GM12878 (cell line): ENCODE data around the gene RAP1GAP2. TPM values are rescaled to one million over a fixed set of nuclear protein-coding genes. Genes with fewer than 3 reads are reported as not detected.

Experiments
- ATAC-seq: fragments of 200-7000 bp; cut with Tn5 transposase; 3 replicates; pipeline ENCODE4 v1.9.1; 2020; ENCODE audit warnings: mild to moderate bottlenecking, moderate library complexity
- BruUV-seq: library from RNA; stranded (reverse); fragments of 400-500 nt; replicated peaks from 2 replicates; lab custom pipeline; 2021; lab: Mats Ljungman, UMichigan
- CTCF ChIA-PET: fragments of 300-600 bp; sonication (Branson Sonifier 250); formaldehyde crosslinking; extraction: SDS; loops from one replicate; lab custom pipeline; 2021; ENCODE audit warnings: inconsistent platforms; lab: Yijun Ruan, JAX
- POLR2A ChIA-PET: fragments of 350-600 bp; formaldehyde crosslinking; extraction: SDS; loops from one replicate; lab custom pipeline; 2021; ENCODE audit warnings: inconsistent platforms; lab: Charles Lee
- RAD21 ChIA-PET: fragments of 300-600 bp; sonication (Branson Sonifier 250); formaldehyde crosslinking; loops from one replicate; lab custom pipeline; 2023; ENCODE audit warnings: antibody characterized with exemption; ENCODE audit not compliant: unreplicated experiment; lab: Charles Lee
- SMC1A ChIA-PET: fragments of 300-600 bp; sonication (Branson Sonifier 250); formaldehyde crosslinking; loops from one replicate; lab custom pipeline; 2023; ENCODE audit not compliant: unreplicated experiment, uncharacterized antibody; lab: Charles Lee
- DNase-seq: peaks from one replicate; pipeline ENCODE4 v3.0.0-alpha.2; 2011; ENCODE audit warnings: low read depth, low spot score
- FAIRE-seq: peaks from 3 replicates; lab custom pipeline; 2011; peaks lifted over from hg19 to GRCh38; lab: Jason Lieb, UNC
- H2AFZ ChIP-seq: 2 replicates; pipeline ENCODE4 v1.6.0; 2011; ENCODE audit warnings: low read depth, low read length, control low read depth; ENCODE audit not compliant: control insufficient read depth
- H3K27ac ChIP-seq: 2 replicates; pipeline ENCODE4 v1.5.1; 2011; ENCODE audit warnings: control low read depth; ENCODE audit not compliant: control insufficient read depth, insufficient read depth
- H3K27me3 ChIP-seq, 2 experiments: replicated peaks in 1 of 2; 2 replicates each; pipeline versions ENCODE4 v1.6.0 to v1.6.1; 2011; ENCODE audit warnings: low read length in 1 of 2; ENCODE audit not compliant: control insufficient read depth in 2 of 2, insufficient read depth in 2 of 2
- H3K36me3 ChIP-seq, 2 experiments: 2 replicates each; pipeline ENCODE4 v1.5.1; 2011; ENCODE audit warnings: low read length in 1 of 2; ENCODE audit not compliant: control insufficient read depth in 2 of 2, insufficient read depth in 2 of 2
- H3K4me1 ChIP-seq: 2 replicates; pipeline ENCODE4 v1.6.1; 2011; ENCODE audit warnings: mild to moderate bottlenecking, low read length, moderate library complexity, mixed read lengths; ENCODE audit not compliant: control insufficient read depth, insufficient read depth
- H3K4me2 ChIP-seq: 2 replicates; pipeline ENCODE4 v1.6.0; 2011; ENCODE audit warnings: control low read depth; ENCODE audit not compliant: control insufficient read depth, insufficient read depth
- H3K4me3 ChIP-seq: fragments of 200-600 bp; sonication (generic); 2 replicates; pipeline ENCODE4 v1.5.1; 2016
- H3K79me2 ChIP-seq: 2 replicates; pipeline ENCODE4 v1.6.0; 2011; ENCODE audit warnings: low read length; ENCODE audit not compliant: control insufficient read depth, insufficient read depth
- H3K9ac ChIP-seq: 2 replicates; pipeline ENCODE4 v1.8.0; 2011; ENCODE audit warnings: low read length, control low read depth, mixed read lengths; ENCODE audit not compliant: control insufficient read depth, insufficient read depth
- H3K9me3 ChIP-seq: replicated peaks from 3 replicates; pipeline ENCODE4 v1.5.1; 2011; ENCODE audit warnings: mild to moderate bottlenecking, low read length; ENCODE audit not compliant: control insufficient read depth, insufficient read depth
- H4K20me1 ChIP-seq: 2 replicates; pipeline ENCODE4 v1.6.0; 2011; ENCODE audit not compliant: control insufficient read depth, insufficient read depth
- ATF7 ChIP-seq: fragments of 450-650 bp; IDR thresholded peaks from 2 replicates; pipeline ENCODE4 v1.6.1; 2016; ENCODE audit warnings: low read depth, mild to moderate bottlenecking
- BCL11A ChIP-seq: IDR thresholded peaks from 2 replicates; pipeline ENCODE4 v1.6.1; 2011; ENCODE audit warnings: low read depth, low read length
- EED ChIP-seq: sonication (generic); IDR thresholded peaks from 2 replicates; pipeline ENCODE4 v1.6.1; 2016; ENCODE audit warnings: antibody characterized with exemption, low read depth
- EP300 ChIP-seq, 2 experiments: fragments of 150-350 bp in 1 of 2; IDR thresholded peaks; 2 replicates each; pipeline ENCODE4 v1.6.1; 2011 to 2012; ENCODE audit warnings: low read depth in 2 of 2, low read length in 2 of 2, borderline replicate concordance in 1 of 2, improper control_type of control experiment in 1 of 2, inconsistent platforms in 1 of 2; ENCODE audit not compliant: control insufficient read depth in 1 of 2
- SMARCA5 ChIP-seq: fragments of 450-650 bp; IDR thresholded peaks from 2 replicates; pipeline ENCODE4 v1.6.1; 2017; ENCODE audit warnings: mild to moderate bottlenecking
- SUZ12 ChIP-seq: fragments of 200-600 bp; sonication (generic); IDR thresholded peaks from one replicate; pipeline ENCODE4 v1.6.1; 2018; ENCODE audit warnings: antibody characterized with exemption, mild to moderate bottlenecking; ENCODE audit not compliant: unreplicated experiment
- WGBS: methylation state at CpG from one replicate; pipeline ENCODE4 v1.1.6; 2016; ENCODE audit warnings: low lambda C conversion rate; ENCODE audit not compliant: insufficient replicate concordance, insufficient coverage; ENCODE audit errors: missing lambda C conversion rate; 5-methylcytosine and 5-hydroxymethylcytosine counted together
- in situ Hi-C: fragments of 300-500 bp; cut with MboI; formaldehyde crosslinking; loops from 9 replicates; pipeline ENCODE4 v1.14.3; 2018; ENCODE audit warnings: mixed read lengths
- intact Hi-C: fragments of 100-400 bp; cut with micrococcal nuclease; formaldehyde crosslinking; loops from one replicate; pipeline ENCODE4 v1.14.2; 2022; ENCODE audit not compliant: unreplicated experiment
- polyA plus RNA-seq, 11 experiments: library from polyadenylated mRNA; depleted of rRNA in 4 of 11; unstranded in 6 of 11; stranded (reverse) in 5 of 11; fragments of >200 nt; fragmentation: Nextera tagmentation in 4 of 11; fragmentation: Illumina TruSeq in 1 of 11; extraction: Ambion mirVana in 4 of 11; extraction: Trizol in 1 of 11; gene quantifications; 1 replicate in 1 of 11; 2 replicates in 10 of 11; pipeline versions ENCODE4 v1.2.1 to v1.2.3, GENCODE V29; 2011 to 2016; ENCODE audit warnings: inconsistent platforms in 2 of 11, missing spikeins in 2 of 11, low read depth in 1 of 11
- total RNA-seq, 4 experiments: library from RNA; depleted of rRNA in 3 of 4; stranded (reverse); fragments of >200 nt in 3 of 4; fragmentation: Illumina TruSeq in 1 of 4; extraction: Trizol in 1 of 4; gene quantifications; 2 replicates each; pipeline versions ENCODE4 v1.2.1 to v1.2.3, GENCODE V29; 2013 to 2021
- TF ChIP-seq, protein P1 (sequence below): fragments of 450-650 bp; formaldehyde crosslinking; IDR thresholded peaks from 2 replicates; pipeline ENCODE4 v1.5.0; 2022; ENCODE audit warnings: mild to moderate bottlenecking, missing genetic modification characterization
- TF ChIP-seq, protein P2 (sequence below): fragments of 450-650 bp; IDR thresholded peaks from 2 replicates; pipeline ENCODE4 v1.6.1; 2017; ENCODE audit warnings: mild to moderate bottlenecking

Gene RAP1GAP2
- total and polyA plus RNA-seq, 10 of the 15 experiments (the other 5 are each of a cell fraction or from before 2014, with no cell fraction given), result 0.03 to 0.95 (median 0.49) TPM; not detected in 2

DNA sequence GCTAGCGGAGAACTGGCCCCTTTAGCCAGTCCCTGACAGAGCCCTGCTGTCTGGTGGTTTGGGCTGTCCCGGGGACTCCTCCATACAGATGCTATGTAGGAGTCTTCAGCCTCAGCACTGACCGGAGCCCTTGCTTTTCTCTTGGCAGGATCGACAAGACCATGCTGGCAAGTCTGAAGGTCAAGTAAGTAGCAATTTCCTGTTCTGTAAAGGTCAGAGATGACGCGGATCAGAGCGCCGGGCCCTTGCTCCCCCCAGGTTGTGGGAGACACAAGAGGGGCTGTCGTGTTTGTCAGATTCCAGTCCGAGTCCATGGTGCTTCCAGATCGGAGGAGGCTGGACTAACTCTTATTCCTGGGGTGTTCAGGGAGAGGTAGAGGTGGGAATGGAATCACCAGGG, 4.1 kb downstream of the RAP1GAP2 start:
- TF ChIP-seq SMARCA5 (no peak), EP300 (IDR thresholded peaks at IDR 0.05; ENCODE audit: borderline replicate concordance in 1 of 2, control insufficient read depth in 1 of 2, low read depth in 2 of 2, low read length in 2 of 2) (no peak)
- TF ChIP-seq, all 136 proteins: peak for 0
- Histone ChIP-seq H3K4me2 (no peak overlapping the region), H3K9me3 (no peaks in the 10 kb centered on the region), H3K4me1 (no peaks in the 10 kb centered on the region; the same call in 1 of the 2 replicates), H3K36me3 (no peaks in the 10 kb centered on the region), H3K79me2 (no peaks in the 10 kb centered on the region), H3K27me3 (peaks cover 0 to 3% of the 10 kb centered on the region in 2 experiments; a peak in 1 of 4 replicates), H3K9ac (no peak overlapping the region), H3K4me3 (no peak overlapping the region), H3K27ac (no peak overlapping the region), H2AFZ (no peak overlapping the region), H4K20me1 (no peaks in the 10 kb centered on the region)
- ATAC-seq, result no peak
- ChIA-PET POLR2A (no interaction called here), SMC1A (no interaction called here), CTCF (no interaction called here), RAD21 (no interaction called here)
- 79% methylated on average over 11 of the region's 11 CpGs for WGBS
- in situ Hi-C loops, result no loop called here
- BruUV-seq, result no TSS peak
- FAIRE-seq, result no peak
- intact Hi-C loops, result no loop called here
- no peak for DNase-seq

DNA sequence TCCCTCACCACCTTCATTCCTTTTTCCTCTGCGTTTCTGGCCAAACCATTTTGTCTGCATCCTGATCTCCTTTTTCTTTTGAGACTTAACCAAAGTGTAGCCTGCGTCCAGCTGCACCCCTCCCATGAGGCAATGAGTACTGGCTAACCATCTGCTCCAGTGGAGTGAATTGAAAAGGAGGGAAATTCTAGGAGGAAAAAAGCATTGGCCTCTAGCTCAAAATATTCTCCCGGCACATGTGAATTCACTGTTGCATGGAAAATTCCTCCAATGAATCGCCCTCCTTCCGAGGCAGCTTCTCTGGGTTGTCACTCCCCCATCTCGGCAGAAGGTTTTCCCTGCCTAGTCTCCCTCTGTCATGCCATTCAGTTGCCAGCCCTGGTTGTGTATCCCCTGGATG, 5.6 kb downstream of the RAP1GAP2 start:
- H2AFZ ChIP-seq, result no peak overlapping the region
- no peaks in the 10 kb centered on the region for H3K9me3 ChIP-seq
- no peaks in the 10 kb centered on the region for H3K79me2 ChIP-seq
- intact Hi-C loops (no loop called here), in situ Hi-C loops (no loop called here)
- no peak for DNase-seq
- H3K36me3 ChIP-seq, result no peaks in the 10 kb centered on the region
- RAD21 ChIA-PET, result no interaction called here
- no peak overlapping the region for H3K4me3 ChIP-seq
- peaks cover 0 to 3% of the 10 kb centered on the region in 2 experiments; a peak in 1 of 4 replicates for H3K27me3 ChIP-seq
- no peaks in the 10 kb centered on the region for H3K4me1 ChIP-seq
- no peak for FAIRE-seq
- no peaks in the 10 kb centered on the region for H4K20me1 ChIP-seq
- CTCF ChIA-PET, result interaction anchor here (0.6 kb wide), 2 partner anchors 16 to 36 kb away, joined by 3 to 4 read pairs; no protein-coding TSS in a partner anchor
- ATAC-seq, result no peak
- BruUV-seq, result no TSS peak
- POLR2A ChIA-PET, result no interaction called here
- H3K27ac ChIP-seq, result no peak overlapping the region
- SMC1A ChIA-PET, result no interaction called here
- no peak overlapping the region for H3K4me2 ChIP-seq
- 59% methylated on average over 6 of the region's 6 CpGs for WGBS
- no peak overlapping the region for H3K9ac ChIP-seq
- TF ChIP-seq BCL11A (no peak), EED (no peak), ATF7 (no peak), SUZ12 (no peak)
- TF ChIP-seq, protein P1, sequence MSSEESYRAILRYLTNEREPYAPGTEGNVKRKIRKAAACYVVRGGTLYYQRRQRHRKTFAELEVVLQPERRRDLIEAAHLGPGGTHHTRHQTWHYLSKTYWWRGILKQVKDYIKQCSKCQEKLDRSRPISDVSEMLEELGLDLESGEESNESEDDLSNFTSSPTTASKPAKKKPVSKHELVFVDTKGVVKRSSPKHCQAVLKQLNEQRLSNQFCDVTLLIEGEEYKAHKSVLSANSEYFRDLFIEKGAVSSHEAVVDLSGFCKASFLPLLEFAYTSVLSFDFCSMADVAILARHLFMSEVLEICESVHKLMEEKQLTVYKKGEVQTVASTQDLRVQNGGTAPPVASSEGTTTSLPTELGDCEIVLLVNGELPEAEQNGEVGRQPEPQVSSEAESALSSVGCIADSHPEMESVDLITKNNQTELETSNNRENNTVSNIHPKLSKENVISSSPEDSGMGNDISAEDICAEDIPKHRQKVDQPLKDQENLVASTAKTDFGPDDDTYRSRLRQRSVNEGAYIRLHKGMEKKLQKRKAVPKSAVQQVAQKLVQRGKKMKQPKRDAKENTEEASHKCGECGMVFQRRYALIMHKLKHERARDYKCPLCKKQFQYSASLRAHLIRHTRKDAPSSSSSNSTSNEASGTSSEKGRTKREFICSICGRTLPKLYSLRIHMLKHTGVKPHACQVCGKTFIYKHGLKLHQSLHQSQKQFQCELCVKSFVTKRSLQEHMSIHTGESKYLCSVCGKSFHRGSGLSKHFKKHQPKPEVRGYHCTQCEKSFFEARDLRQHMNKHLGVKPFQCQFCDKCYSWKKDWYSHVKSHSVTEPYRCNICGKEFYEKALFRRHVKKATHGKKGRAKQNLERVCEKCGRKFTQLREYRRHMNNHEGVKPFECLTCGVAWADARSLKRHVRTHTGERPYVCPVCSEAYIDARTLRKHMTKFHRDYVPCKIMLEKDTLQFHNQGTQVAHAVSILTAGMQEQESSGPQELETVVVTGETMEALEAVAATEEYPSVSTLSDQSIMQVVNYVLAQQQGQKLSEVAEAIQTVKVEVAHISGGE (CRISPR knock-in tag), result no peak
- TF ChIP-seq, protein P2, sequence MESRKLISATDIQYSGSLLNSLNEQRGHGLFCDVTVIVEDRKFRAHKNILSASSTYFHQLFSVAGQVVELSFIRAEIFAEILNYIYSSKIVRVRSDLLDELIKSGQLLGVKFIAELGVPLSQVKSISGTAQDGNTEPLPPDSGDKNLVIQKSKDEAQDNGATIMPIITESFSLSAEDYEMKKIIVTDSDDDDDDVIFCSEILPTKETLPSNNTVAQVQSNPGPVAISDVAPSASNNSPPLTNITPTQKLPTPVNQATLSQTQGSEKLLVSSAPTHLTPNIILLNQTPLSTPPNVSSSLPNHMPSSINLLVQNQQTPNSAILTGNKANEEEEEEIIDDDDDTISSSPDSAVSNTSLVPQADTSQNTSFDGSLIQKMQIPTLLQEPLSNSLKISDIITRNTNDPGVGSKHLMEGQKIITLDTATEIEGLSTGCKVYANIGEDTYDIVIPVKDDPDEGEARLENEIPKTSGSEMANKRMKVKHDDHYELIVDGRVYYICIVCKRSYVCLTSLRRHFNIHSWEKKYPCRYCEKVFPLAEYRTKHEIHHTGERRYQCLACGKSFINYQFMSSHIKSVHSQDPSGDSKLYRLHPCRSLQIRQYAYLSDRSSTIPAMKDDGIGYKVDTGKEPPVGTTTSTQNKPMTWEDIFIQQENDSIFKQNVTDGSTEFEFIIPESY, result no peak
